Astrocyte (in vitro differentiated cells and primary cell): ENCODE results near the gene RBPJ.

Source experiments
- EZH2 ChIP-seq: IDR thresholded peaks from 2 replicates; pipeline ENCODE4 v1.6.1; 2012; ENCODE audit warnings: mild to moderate bottlenecking, low read length, inconsistent platforms; ENCODE audit not compliant: insufficient read depth
- TF ChIP-seq, protein P1 (sequence below): IDR thresholded peaks from 2 replicates; pipeline ENCODE4 v1.5.1; 2011; ENCODE audit warnings: low read depth, mild to moderate bottlenecking, inconsistent platforms, low read length, moderate library complexity; ENCODE audit not compliant: insufficient read depth

DNA sequence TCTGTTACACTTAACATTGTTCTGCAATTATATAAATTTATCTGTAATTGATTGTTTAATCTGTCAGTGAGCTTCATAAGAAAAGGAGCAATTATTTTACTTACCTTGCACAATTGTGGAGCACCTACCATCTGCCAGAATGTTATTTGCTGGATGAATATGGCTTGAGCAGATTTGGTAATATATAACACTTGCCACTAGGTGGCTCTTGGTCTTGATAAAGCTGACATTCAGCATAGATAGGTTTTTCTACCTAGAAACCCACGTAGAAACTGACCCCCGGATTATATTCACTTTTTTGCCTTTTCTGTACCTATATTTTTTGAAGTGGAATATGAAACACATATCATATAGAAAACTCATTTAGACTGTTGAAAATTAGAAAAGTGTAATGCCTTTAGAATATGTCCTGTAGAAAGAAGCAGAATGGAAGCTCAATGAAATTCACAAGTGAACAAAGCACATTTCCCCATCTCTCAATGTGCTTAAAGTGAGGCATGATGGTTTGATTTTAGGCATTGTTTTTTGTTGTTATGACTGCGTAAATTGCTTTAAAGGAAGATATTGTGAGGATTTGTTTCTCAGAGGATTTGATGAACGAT lies 9.5 kb downstream of the RBPJ start:
- no peak for TF ChIP-seq EZH2
- TF ChIP-seq, protein P1, sequence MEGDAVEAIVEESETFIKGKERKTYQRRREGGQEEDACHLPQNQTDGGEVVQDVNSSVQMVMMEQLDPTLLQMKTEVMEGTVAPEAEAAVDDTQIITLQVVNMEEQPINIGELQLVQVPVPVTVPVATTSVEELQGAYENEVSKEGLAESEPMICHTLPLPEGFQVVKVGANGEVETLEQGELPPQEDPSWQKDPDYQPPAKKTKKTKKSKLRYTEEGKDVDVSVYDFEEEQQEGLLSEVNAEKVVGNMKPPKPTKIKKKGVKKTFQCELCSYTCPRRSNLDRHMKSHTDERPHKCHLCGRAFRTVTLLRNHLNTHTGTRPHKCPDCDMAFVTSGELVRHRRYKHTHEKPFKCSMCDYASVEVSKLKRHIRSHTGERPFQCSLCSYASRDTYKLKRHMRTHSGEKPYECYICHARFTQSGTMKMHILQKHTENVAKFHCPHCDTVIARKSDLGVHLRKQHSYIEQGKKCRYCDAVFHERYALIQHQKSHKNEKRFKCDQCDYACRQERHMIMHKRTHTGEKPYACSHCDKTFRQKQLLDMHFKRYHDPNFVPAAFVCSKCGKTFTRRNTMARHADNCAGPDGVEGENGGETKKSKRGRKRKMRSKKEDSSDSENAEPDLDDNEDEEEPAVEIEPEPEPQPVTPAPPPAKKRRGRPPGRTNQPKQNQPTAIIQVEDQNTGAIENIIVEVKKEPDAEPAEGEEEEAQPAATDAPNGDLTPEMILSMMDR, result peak; percentile 68
